ENCODE measurements around the gene DUSP5. TPM values are rescaled to one million over a fixed set of nuclear protein-coding genes. Genes with fewer than 3 reads are reported as not detected.
A peak's percentile ranks its signal among the peaks of the same experiment; 100 is the strongest.

Gene DUSP5
- total RNA-seq, 2 experiments from 2014 or later, result 0.06 to 0.97 TPM

- no peaks in the 10 kb centered on the region for H4K20me1 ChIP-seq (ENCODE audit: insufficient read depth, low read length)
- no peaks in the 10 kb centered on the region for H3K9me2 ChIP-seq (ENCODE audit: insufficient read depth, low read length)
- H3K36me3 ChIP-seq (ENCODE audit: insufficient read depth, low read length), result no peaks in the 10 kb centered on the region
- H3K79me2 ChIP-seq (ENCODE audit: insufficient read depth, low read depth, low read length), result no peaks in the 10 kb centered on the region
- peak; percentile 92 for DNase-seq (ENCODE audit: low spot score)
- no TSS peak for BruUV-seq (replicated peaks)
- intact Hi-C loops (cut with micrococcal nuclease; ENCODE audit: unreplicated experiment), result loop anchor here (1.0 to 2.0 kb wide), 3 partner anchors 26 to 147 kb away; no protein-coding TSS in a partner anchor
- H3K4me1 ChIP-seq (ENCODE audit: insufficient read depth, low read length, poor library complexity, severe bottlenecking), result peaks cover 49% of the 10 kb centered on the region
- POLR2A ChIA-PET, result interaction anchor here (0.7 to 1.5 kb wide), 8 partner anchors 9 to 1111 kb away, joined by 3 to 4 read pairs (median 3); no protein-coding TSS in a partner anchor
- no peak for TF ChIP-seq EZH2phosphoT487 (IDR thresholded peaks at IDR 0.05; ENCODE audit: borderline replicate concordance, low read depth, low read length)
- TF ChIP-seq CTCF (conservative IDR thresholded peaks at IDR 0.05; ENCODE audit: low read length), result no peak
- CTCF ChIA-PET (ENCODE audit: unreplicated experiment), result interaction anchor here (1.1 kb wide), 1 partner anchor 49 kb away, joined by 3 read pairs; no protein-coding TSS in a partner anchor
- peak overlapping the region; percentile 20 for H3K4me3 ChIP-seq (ENCODE audit: low read depth, low read length, poor library complexity, severe bottlenecking)
- peak overlapping the region; percentile 70 for H3K4me2 ChIP-seq (ENCODE audit: low read length)
- no peaks in the 10 kb centered on the region for H3K9me3 ChIP-seq (ENCODE audit: low read length)
- H3K27ac ChIP-seq (ENCODE audit: low read depth, low read length, poor library complexity, severe bottlenecking), result peak overlapping the region; percentile 36
- no peak overlapping the region for H2AFZ ChIP-seq (ENCODE audit: low read length)
Observed at GRCh38 chr10:110502851-110503301, 5.2 kb downstream of the DUSP5 start.

- Histone ChIP-seq H3K79me2 (ENCODE audit: insufficient read depth, low read depth, low read length) (no peaks in the 10 kb centered on the region), H4K20me1 (ENCODE audit: insufficient read depth, low read length) (no peaks in the 10 kb centered on the region), H3K4me1 (ENCODE audit: insufficient read depth, low read length, poor library complexity, severe bottlenecking) (peaks cover 43% of the 10 kb centered on the region), H3K27ac (ENCODE audit: low read depth, low read length, poor library complexity, severe bottlenecking) (peak overlapping the region; percentile 36), H3K9me2 (ENCODE audit: insufficient read depth, low read length) (no peaks in the 10 kb centered on the region), H3K4me3 (ENCODE audit: low read depth, low read length, poor library complexity, severe bottlenecking) (peak overlapping the region; percentile 20), H3K4me2 (ENCODE audit: low read length) (peak overlapping the region; percentile 70), H2AFZ (ENCODE audit: low read length) (no peak overlapping the region), H3K9me3 (ENCODE audit: low read length) (no peaks in the 10 kb centered on the region), H3K36me3 (ENCODE audit: insufficient read depth, low read length) (no peaks in the 10 kb centered on the region)
- BruUV-seq (replicated peaks), result no TSS peak
- POLR2A ChIA-PET, result interaction anchor here (0.5 to 1.5 kb wide), 13 partner anchors 8 to 295 kb away, joined by 3 to 6 read pairs (median 3); no protein-coding TSS in a partner anchor
- CTCF ChIA-PET (ENCODE audit: unreplicated experiment), result interaction anchor here (1.1 kb wide), 1 partner anchor 48 kb away, joined by 3 read pairs; no protein-coding TSS in a partner anchor
- TF ChIP-seq EZH2phosphoT487 (IDR thresholded peaks at IDR 0.05; ENCODE audit: borderline replicate concordance, low read depth, low read length) (no peak), CTCF (conservative IDR thresholded peaks at IDR 0.05; ENCODE audit: low read length) (no peak)
- peak; percentile 29 for DNase-seq (ENCODE audit: low spot score)
- intact Hi-C loops (cut with micrococcal nuclease; ENCODE audit: unreplicated experiment), result loop anchor here (1.0 to 2.0 kb wide), 4 partner anchors 25 to 147 kb away; no protein-coding TSS in a partner anchor
Observed at GRCh38 chr10:110503528-110504110, 5.9 kb downstream of the DUSP5 start.

Data from OCI-LY7 (cell line).